H9 (cell line): Measurements from ENCODE around the gene ASXL1. TPM values are rescaled to one million over a fixed set of nuclear protein-coding genes. Genes with fewer than 3 reads are reported as not detected.

Source experiments
- DNase-seq: peaks from one replicate; pipeline ENCODE4 v3.0.0-alpha.2; 2017
- H2AFZ ChIP-seq: one replicate; pipeline ENCODE4 v1.6.1; 2013; ENCODE audit warnings: mild to moderate bottlenecking, low read length, control low read depth, moderate library complexity
- H2AK5ac ChIP-seq: 2 replicates; pipeline ENCODE4 v1.6.1; 2013; ENCODE audit warnings: low read length, control low read depth, mixed read lengths; ENCODE audit not compliant: insufficient read length
- H2BK120ac ChIP-seq: one replicate; pipeline ENCODE4 v1.6.1; 2013; ENCODE audit warnings: low read depth, mild to moderate bottlenecking, low read length, control low read depth, inconsistent platforms; ENCODE audit not compliant: poor library complexity, severe bottlenecking
- H2BK12ac ChIP-seq: 2 replicates; pipeline ENCODE4 v1.6.1; 2013; ENCODE audit warnings: low read length, control low read depth, mixed read lengths, low read depth; ENCODE audit not compliant: insufficient read length
- H2BK15ac ChIP-seq: 2 replicates; pipeline ENCODE4 v1.6.1; 2013; ENCODE audit warnings: low read depth, low read length, control low read depth
- H2BK20ac ChIP-seq: one replicate; pipeline ENCODE4 v1.6.1; 2013; ENCODE audit warnings: low read depth, mild to moderate bottlenecking, low read length, control low read depth, inconsistent platforms; ENCODE audit not compliant: poor library complexity, severe bottlenecking
- H2BK5ac ChIP-seq: 2 replicates; pipeline ENCODE4 v1.6.1; 2013; ENCODE audit warnings: low read length, control low read depth, mixed read lengths; ENCODE audit not compliant: insufficient read length
- H3K14ac ChIP-seq: 2 replicates; pipeline ENCODE4 v1.6.1; 2013; ENCODE audit warnings: low read length, control low read depth; ENCODE audit not compliant: insufficient read depth
- H3K18ac ChIP-seq: 2 replicates; pipeline ENCODE4 v1.6.1; 2013; ENCODE audit warnings: low read depth, mild to moderate bottlenecking, mixed read lengths, low read length, control low read depth; ENCODE audit not compliant: insufficient read length
- H3K23ac ChIP-seq: 2 replicates; pipeline ENCODE4 v1.6.1; 2013; ENCODE audit warnings: low read length, control low read depth, mixed read lengths, low read depth; ENCODE audit not compliant: insufficient read length
- H3K23me2 ChIP-seq: 2 replicates; pipeline ENCODE4 v1.6.1; 2013; ENCODE audit warnings: low read depth, mild to moderate bottlenecking, mixed read lengths, low read length, control low read depth; ENCODE audit not compliant: insufficient read length, poor library complexity, severe bottlenecking
- H3K27ac ChIP-seq: 2 replicates; pipeline ENCODE4 v1.5.1; 2013; ENCODE audit warnings: low read length, control low read depth, mixed read lengths, low read depth; ENCODE audit not compliant: insufficient read length
- H3K27me3 ChIP-seq: 2 replicates; pipeline ENCODE4 v1.6.1; 2013; ENCODE audit warnings: low read length, control low read depth, inconsistent platforms; ENCODE audit not compliant: insufficient read depth
- H3K4ac ChIP-seq: 2 replicates; pipeline ENCODE4 v1.6.1; 2013; ENCODE audit warnings: low read depth, mild to moderate bottlenecking, control low read depth, inconsistent platforms, low read length, moderate library complexity
- H3K4me1 ChIP-seq: 2 replicates; pipeline ENCODE4 v1.6.1; 2013; ENCODE audit warnings: low read length, control low read depth, inconsistent platforms; ENCODE audit not compliant: insufficient read depth
- H3K4me2 ChIP-seq: 2 replicates; pipeline ENCODE4 v1.6.1; 2013; ENCODE audit warnings: low read length, control low read depth, mixed read lengths; ENCODE audit not compliant: insufficient read length, insufficient read depth
- H3K56ac ChIP-seq: 2 replicates; pipeline ENCODE4 v1.6.1; 2013; ENCODE audit warnings: low read depth, mild to moderate bottlenecking, mixed read lengths, low read length, control low read depth; ENCODE audit not compliant: insufficient read length
- H3K79me1 ChIP-seq: 2 replicates; pipeline ENCODE4 v1.6.1; 2013; ENCODE audit warnings: low read depth, mild to moderate bottlenecking, moderate library complexity, low read length, control low read depth, inconsistent platforms; ENCODE audit not compliant: insufficient read depth, poor library complexity, severe bottlenecking
- H3K79me2 ChIP-seq: 2 replicates; pipeline ENCODE4 v1.6.1; 2013; ENCODE audit warnings: low read length, control low read depth, inconsistent platforms; ENCODE audit not compliant: insufficient read depth
- H3K9ac ChIP-seq: 2 replicates; pipeline ENCODE4 v1.6.1; 2013; ENCODE audit warnings: low read length, control low read depth, mixed read lengths; ENCODE audit not compliant: insufficient read length; ENCODE audit errors: extremely low read depth
- H3K9me3 ChIP-seq: one replicate; pipeline ENCODE4 v1.6.1; 2013; ENCODE audit warnings: low read depth, low read length, inconsistent platforms; ENCODE audit not compliant: control insufficient read depth
- H3T11ph ChIP-seq: one replicate; pipeline ENCODE4 v1.6.1; 2013; ENCODE audit warnings: mild to moderate bottlenecking, low read length, control low read depth, inconsistent platforms
- H4K20me1 ChIP-seq: one replicate; pipeline ENCODE4 v1.6.1; 2013; ENCODE audit not compliant: control insufficient read depth, insufficient read length, insufficient read depth
- H4K5ac ChIP-seq: 2 replicates; pipeline ENCODE4 v1.6.1; 2013; ENCODE audit warnings: low read depth, mild to moderate bottlenecking, mixed read lengths, low read length, control low read depth; ENCODE audit not compliant: insufficient read length
- H4K8ac ChIP-seq: replicated peaks from 2 replicates; pipeline ENCODE4 v1.6.1; 2013; ENCODE audit warnings: low read length, control low read depth, mixed read lengths, low read depth; ENCODE audit not compliant: insufficient read length
- H4K91ac ChIP-seq: 2 replicates; pipeline ENCODE4 v1.6.1; 2013; ENCODE audit warnings: low read depth, mild to moderate bottlenecking, moderate library complexity, mixed read lengths, low read length, control low read depth; ENCODE audit not compliant: insufficient read length
- H3K27ac Mint-ChIP-seq, 3 experiments: 2 replicates in 2 of 3; 3 replicates in 1 of 3; pipeline ENCODE4 v1.8.0; 2020 to 2021; ENCODE audit warnings: mixed read lengths in 3 of 3, mild to moderate bottlenecking in 1 of 3, moderate library complexity in 1 of 3
- H3K27me3 Mint-ChIP-seq: 2 replicates; pipeline ENCODE4 v1.8.0; 2021; ENCODE audit warnings: low read depth, mild to moderate bottlenecking, moderate library complexity, mixed read lengths
- H3K36me3 Mint-ChIP-seq, 3 experiments: 2 replicates in 2 of 3; 3 replicates in 1 of 3; pipeline ENCODE4 v1.8.0; 2020 to 2021; ENCODE audit warnings: low read depth in 3 of 3, mixed read lengths in 3 of 3; ENCODE audit not compliant: insufficient read depth in 1 of 3
- H3K4me1 Mint-ChIP-seq, 2 experiments: 2 replicates each; pipeline ENCODE4 v1.8.0; 2020; ENCODE audit warnings: mixed read lengths in 2 of 2
- H3K4me3 Mint-ChIP-seq, 2 experiments: 2 replicates in 1 of 2; 3 replicates in 1 of 2; pipeline ENCODE4 v1.8.0; 2020 to 2021; ENCODE audit warnings: mild to moderate bottlenecking in 2 of 2, mixed read lengths in 2 of 2, moderate library complexity in 1 of 2
- H3K9me3 Mint-ChIP-seq, 2 experiments: 2 replicates in 1 of 2; 3 replicates in 1 of 2; pipeline ENCODE4 v1.8.0; 2020; ENCODE audit warnings: mild to moderate bottlenecking in 2 of 2, mixed read lengths in 2 of 2, moderate library complexity in 1 of 2
- WGBS: extraction: QIAGEN DNeasy Blood & Tissue Kit; methylation state at CpG from one replicate; pipeline ENCODE4 v1.1.7; 2013; ENCODE audit warnings: missing lambda C conversion rate, low lambda C conversion rate, mixed read lengths; ENCODE audit not compliant: insufficient read length; ENCODE audit errors: extremely low coverage; 5-methylcytosine and 5-hydroxymethylcytosine counted together
- total RNA-seq: library from RNA; stranded (reverse); gene quantifications from 2 replicates; pipeline ENCODE4 v1.2.1, GENCODE V29; 2021
- TF ChIP-seq, protein P1 (sequence below): fragments of 200-600 bp; sonication (generic); conservative IDR thresholded peaks from 3 replicates; pipeline ENCODE4 v1.8.0; 2021; ENCODE audit warnings: antibody characterized with exemption, mild to moderate bottlenecking

The ASXL1 gene
- total RNA-seq, 1 experiment from 2014 or later = 39.5 TPM

DNA sequence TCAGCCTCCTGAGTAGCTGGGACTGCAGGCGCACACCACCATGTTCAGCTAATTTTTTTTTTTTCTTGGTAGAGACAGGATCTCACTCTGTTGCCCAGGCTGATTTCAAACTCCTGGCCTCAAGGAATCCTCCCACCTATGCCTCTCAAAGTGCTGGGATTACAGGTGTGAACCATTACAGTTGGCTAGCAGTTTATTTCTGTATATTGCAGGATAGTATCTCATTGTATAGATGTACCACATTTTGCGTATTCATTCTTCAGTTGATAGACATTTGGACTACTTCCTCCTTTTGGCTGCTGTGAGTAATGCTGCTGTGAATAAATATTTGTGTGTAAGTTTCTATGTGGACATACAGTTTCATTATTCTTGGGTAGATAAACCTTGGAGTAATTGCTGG, 32.9 kb downstream of the ASXL1 start:
- Histone ChIP-seq H2BK15ac (no peak overlapping the region), H3K18ac (no peak overlapping the region), H3K4me2 (no peak overlapping the region), H4K8ac (no peak overlapping the region), H3K56ac (no peak overlapping the region), H3K27ac (no peak overlapping the region), H4K20me1 (no peaks in the 10 kb centered on the region), H3K4ac (no peak overlapping the region), H3K9me3 (no peaks in the 10 kb centered on the region), H3K23me2 (no peaks in the 10 kb centered on the region), H2BK120ac (no peak overlapping the region), H3K4me1 (no peaks in the 10 kb centered on the region), H2AK5ac (no peak overlapping the region), H3T11ph (no peak overlapping the region), H3K79me1 (no peaks in the 10 kb centered on the region), H3K79me2 (no peaks in the 10 kb centered on the region; the same call in 1 of the 2 replicates), H2BK20ac (no peak overlapping the region), H3K23ac (no peak overlapping the region), H3K14ac (no peak overlapping the region), H2AFZ (no peak overlapping the region), H2BK12ac (no peak overlapping the region), H2BK5ac (no peak overlapping the region), H3K9ac (no peak overlapping the region), H3K27me3 (no peaks in the 10 kb centered on the region), H4K5ac (no peak overlapping the region), H4K91ac (no peak overlapping the region)
- Mint-ChIP-seq H3K4me3 (no peak overlapping the region), H3K9me3 (no peaks in the 10 kb centered on the region), H3K27me3 (no peaks in the 10 kb centered on the region), H3K4me1 (no peaks in the 10 kb centered on the region), H3K27ac (no peak overlapping the region), H3K36me3 (no peaks in the 10 kb centered on the region)
- TF ChIP-seq, protein P1, sequence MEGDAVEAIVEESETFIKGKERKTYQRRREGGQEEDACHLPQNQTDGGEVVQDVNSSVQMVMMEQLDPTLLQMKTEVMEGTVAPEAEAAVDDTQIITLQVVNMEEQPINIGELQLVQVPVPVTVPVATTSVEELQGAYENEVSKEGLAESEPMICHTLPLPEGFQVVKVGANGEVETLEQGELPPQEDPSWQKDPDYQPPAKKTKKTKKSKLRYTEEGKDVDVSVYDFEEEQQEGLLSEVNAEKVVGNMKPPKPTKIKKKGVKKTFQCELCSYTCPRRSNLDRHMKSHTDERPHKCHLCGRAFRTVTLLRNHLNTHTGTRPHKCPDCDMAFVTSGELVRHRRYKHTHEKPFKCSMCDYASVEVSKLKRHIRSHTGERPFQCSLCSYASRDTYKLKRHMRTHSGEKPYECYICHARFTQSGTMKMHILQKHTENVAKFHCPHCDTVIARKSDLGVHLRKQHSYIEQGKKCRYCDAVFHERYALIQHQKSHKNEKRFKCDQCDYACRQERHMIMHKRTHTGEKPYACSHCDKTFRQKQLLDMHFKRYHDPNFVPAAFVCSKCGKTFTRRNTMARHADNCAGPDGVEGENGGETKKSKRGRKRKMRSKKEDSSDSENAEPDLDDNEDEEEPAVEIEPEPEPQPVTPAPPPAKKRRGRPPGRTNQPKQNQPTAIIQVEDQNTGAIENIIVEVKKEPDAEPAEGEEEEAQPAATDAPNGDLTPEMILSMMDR = no peak
- no CpG with 5 or more reads among the region's 2 CpGs for WGBS
- DNase-seq = no peak
